H54 (cell line): ENCODE results near the gene PSIP1.
A peak's percentile ranks its signal among the peaks of the same experiment; 100 is the strongest.
"Not testable (repeated sequence)": the region's sequence is repeated elsewhere in the genome, so short reads cannot be mapped to it uniquely, and the experiment has no call there.

Experiments used
- DNase-seq: peaks from one replicate; pipeline ENCODE4 v3.0.0; 2011; ENCODE audit warnings: low spot score, mixed read lengths; ENCODE audit not compliant: insufficient read length
- FAIRE-seq: peaks from 3 replicates; lab custom pipeline; 2011; peaks lifted over from hg19 to GRCh38; lab: Jason Lieb, UNC
- POLR2A ChIP-seq: IDR thresholded peaks from 2 replicates; pipeline ENCODE4 v1.6.1; 2011; ENCODE audit warnings: low read depth, mild to moderate bottlenecking, low read length

The PSIP1 gene

DNA sequence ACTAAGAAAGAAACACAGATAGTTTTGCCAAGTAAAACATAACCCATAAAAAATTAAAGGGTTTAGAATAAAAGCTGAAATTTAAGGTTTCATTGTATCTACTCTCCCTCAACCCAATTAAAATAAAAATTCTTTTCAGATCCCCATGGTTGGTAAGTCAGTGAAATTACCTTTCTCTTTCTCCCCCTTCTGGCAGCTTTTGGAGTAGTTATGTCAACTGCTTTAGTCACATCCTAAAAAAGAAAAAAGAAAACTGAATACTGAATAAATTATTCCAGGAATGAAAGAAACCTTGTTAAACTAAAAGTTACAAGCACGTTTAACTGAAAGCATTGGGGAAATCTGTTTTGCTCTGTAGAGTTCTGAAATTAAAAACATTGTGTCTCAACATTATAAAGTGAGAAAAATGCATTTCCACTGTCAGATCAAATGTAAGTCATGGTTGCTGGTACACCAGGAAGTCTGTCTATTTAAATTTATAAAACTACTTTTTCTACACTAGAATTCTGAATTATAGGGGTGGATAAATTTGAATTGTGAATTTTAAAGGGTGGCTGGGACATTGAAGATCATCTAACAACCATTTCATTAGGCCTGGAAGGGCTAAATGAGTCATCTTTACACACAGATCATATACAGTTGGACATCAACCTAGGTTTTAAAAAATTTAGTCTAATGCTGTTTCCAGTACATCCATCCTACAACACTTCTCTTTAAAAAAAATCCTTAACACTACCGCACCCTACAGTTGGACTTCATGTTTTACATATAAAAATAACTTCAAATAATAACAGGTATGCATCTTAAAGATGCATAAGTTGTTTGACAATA lies 24.7 kb downstream of the PSIP1 start:
- no peak for DNase-seq
- TF ChIP-seq POLR2A: no peak
- no peak for FAIRE-seq

DNA sequence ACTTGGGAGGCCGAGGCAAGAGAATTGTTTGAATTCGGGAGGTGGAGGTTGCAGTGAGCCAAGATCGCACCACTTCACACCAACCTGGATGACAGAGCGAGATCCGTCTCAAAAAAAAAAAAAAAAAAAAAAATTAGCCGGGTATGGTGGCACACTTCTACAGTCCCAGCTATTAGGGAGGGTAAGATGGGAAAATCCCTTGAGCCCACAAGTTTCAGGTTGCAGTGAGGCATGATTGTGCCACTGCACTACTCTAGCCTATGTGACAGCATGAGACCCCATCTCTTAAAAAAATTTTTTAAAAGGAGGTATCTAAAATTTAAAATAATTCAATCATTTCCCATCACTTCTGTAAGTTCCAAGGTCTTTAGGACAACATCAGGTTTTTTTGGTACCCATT lies 26.0 kb downstream of the PSIP1 start:
- no peak for DNase-seq
- no peak for FAIRE-seq

DNA sequence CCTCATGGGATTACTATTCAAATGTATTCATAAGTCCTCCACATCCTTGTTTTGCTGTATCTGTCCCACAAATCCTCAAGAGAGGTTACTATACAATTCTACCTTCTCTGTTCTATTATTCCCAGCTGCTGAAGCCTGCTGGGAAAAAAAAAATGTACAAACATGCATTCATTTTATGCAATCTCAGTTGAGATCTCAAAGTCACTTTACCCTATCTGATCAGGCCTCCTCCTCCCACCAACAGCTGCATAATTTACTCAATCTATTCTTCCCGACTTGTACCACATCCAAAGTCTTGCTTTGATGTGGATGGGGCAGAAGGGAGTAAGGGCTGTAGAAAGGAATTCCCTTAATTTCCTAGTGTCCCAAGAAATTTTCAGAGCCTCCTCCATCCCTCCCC lies 28.6 kb downstream of the PSIP1 start:
- FAIRE-seq (no peak), DNase-seq (no peak)
- TF ChIP-seq POLR2A: no peak

More for the DNA sequence above, 26.0 kb downstream of the PSIP1 start:
- TF ChIP-seq POLR2A: no peak

DNA sequence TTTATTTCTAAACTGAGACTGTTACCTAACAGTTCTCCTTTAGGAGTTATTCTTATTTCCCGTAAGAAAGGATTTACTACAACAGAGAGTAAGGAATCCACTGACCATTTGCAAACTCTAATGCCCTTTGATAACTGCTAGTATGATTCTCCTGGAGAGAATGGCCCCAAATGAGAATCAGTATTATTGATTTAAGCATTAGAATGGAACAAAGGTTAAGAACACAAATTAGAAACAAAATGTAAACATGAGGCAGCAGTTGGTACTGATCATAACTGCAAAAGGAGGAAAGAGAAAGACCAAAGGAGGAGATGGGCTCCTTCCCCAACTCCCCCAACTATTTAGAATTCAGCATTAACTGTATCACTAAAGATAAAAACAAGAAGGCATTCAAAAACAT lies 30.7 kb downstream of the PSIP1 start:
- DNase-seq (no peak), FAIRE-seq (peak; percentile 74)
- no peak for TF ChIP-seq POLR2A

DNA sequence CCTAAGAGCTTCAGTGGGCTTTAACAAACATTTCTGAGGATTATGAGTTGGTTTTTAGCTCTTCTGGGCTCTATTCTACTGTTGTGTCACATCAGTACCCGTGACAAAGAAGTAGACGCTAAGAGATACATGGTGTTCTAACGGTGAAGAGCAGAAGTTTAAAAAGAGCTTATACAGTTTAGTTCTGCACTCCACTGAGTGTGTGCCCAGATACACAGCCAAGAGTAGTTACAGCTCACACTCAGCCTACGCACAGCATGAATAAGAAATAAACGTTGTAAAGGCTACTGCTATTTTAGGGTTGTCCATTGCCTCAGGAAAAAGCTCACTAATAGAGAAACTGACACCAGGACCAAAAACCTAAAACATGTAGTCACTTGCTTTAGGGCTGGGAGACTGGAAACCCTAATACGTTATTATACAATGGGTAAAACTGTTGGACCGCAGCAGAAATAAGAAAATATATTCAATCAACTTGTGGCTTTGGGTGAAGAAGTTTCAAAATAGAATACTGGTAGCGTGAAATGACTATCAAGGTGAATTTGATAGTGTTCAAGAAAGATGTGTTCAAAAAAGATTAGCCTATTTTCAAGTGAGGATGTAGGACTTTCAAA lies 34.7 kb downstream of the PSIP1 start:
- no peak for FAIRE-seq
- TF ChIP-seq POLR2A: no peak
- no peak for DNase-seq

DNA sequence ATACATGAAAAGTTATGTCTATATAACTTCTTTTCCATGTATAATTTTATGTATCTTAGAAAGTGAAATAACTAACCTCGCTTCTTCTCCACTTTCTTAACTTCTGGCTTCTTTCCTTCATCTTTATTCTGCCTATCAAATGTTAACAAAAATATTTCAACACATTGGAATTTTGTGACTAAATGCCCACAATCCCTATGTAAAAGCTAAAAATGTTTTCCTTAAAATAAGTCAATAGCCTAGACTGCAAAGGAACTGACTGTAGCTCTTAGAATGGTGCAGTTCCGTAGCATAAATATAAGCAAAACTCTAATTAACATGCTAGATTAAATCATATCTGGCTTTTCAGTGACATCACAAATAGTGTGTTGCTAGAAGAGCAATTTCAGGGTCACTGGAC lies 40.9 kb downstream of the PSIP1 start:
- no peak for FAIRE-seq
- no peak for DNase-seq
- TF ChIP-seq POLR2A: no peak

DNA sequence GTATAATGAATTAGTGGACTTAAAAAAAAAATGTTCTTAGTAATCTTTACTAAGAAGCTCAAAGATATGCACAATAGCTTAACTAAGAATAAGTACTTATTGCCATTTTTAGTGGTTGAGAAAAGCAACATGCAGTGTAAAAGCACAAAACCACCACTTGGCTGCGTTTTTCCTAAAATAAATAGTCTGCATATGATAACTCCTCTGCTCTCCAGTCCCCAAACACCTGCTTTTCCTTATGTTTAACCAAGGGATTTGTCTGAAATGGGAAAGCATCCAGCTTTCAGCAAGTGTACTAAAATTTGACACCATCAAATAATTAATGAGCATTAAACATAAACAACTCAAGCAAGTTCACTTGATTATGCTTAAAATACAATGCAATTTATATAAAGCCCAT lies 41.4 kb downstream of the PSIP1 start:
- no peak for TF ChIP-seq POLR2A
- FAIRE-seq (peak; percentile 41), DNase-seq (no peak)

DNA sequence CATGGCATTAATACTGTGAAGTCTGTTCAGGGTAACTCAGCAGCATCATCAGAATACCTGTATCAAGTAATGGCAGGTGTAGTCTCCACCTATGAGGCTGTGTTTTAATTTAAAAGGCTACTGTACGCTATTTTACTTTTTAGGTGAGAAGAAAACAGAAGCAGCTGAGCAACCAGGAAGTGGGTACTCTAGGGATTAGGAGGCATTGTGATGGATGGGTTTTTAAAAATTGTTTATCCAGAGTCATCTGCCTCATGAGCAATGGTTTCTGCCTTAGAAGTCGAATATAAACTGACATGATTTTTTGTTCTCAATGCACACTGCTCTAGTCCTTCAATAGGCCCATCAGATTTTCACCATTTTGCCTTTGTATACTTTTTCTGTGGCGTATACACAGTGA lies 42.6 kb downstream of the PSIP1 start:
- no peak for TF ChIP-seq POLR2A
- FAIRE-seq: no peak

DNA sequence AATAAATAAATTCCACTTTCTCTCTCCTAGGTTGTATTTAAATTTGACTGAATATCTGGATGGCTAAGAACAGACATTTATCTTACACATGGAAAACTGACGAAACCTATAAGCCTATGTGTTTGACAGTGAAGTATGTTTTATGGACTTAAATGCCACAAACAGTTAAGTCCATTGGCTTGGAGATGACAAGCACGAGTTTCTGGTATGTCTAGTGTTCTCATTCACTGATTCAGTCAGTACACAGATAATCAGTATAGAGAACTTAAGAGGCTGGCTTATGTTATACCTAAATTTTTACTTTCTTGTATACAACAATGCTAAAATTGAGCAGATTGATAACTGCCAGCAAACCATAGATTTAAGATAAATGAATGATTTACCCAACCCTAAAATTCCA lies 49.2 kb downstream of the PSIP1 start:
- no peak for TF ChIP-seq POLR2A
- DNase-seq (no peak), FAIRE-seq (no peak)

More for the DNA sequence above, 42.6 kb downstream of the PSIP1 start:
- no peak for DNase-seq

DNA sequence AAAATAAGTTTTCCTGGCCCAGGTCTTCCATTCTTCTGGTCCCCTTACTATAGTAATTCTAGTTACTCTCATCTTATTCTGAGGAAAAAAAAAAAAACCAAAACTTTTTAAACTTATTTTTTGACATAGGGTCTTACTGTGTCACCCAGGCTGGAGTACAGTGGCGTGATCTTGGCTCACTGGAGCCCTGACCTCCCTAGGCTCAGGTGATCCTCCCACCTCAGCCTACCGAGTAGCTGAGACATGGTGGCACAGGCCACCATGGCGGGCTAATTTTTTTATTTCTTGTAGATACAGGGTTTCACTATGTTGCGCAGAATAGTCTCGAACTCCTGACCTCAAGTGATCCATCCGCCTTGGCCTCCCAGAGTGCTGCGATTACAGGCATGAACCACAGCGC lies 49.7 kb downstream of the PSIP1 start:
- DNase-seq (no peak), FAIRE-seq (no peak)
- no peak for TF ChIP-seq POLR2A

DNA sequence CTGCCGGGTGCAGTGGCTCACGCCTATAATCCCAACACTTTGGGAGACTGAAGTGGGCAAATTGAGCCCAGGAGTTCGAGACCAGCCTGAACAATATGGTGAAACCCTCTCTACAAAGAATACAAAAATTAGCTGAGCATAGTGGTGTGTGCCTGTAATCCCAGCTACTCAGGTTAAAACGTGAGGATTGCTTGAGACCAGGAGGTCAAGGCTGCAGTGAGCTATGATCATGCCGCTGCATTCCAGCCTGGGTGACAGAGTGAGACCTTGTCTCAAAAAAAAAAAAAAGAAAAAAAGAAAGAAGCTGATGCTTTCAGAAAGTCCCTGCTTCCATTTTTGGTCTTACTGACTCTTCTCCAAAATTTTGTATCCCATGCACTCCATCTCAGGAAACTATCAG lies 56.8 kb downstream of the PSIP1 start:
- no peak for TF ChIP-seq POLR2A
- FAIRE-seq: no peak
- DNase-seq: no peak

DNA sequence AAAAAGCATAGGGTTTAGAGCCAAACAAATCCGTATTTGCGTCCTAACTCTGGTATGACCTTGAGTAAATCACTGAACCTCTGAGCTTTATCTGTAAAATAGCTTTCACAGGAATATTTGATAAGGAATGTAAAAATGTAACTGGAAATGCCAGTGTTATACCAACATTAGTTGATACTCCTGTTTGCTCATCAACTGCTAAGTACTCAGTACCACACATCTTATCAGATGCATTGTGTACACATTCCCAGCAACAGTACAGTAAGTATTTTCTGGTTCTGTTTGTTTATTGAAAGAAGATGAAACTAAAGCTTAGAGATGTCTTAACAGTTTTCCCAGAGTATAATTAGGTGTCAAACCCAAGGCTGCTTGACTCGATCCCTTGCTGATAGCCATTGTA lies 66.6 kb downstream of the PSIP1 start:
- TF ChIP-seq POLR2A: no peak
- DNase-seq (no peak), FAIRE-seq (no peak)

DNA sequence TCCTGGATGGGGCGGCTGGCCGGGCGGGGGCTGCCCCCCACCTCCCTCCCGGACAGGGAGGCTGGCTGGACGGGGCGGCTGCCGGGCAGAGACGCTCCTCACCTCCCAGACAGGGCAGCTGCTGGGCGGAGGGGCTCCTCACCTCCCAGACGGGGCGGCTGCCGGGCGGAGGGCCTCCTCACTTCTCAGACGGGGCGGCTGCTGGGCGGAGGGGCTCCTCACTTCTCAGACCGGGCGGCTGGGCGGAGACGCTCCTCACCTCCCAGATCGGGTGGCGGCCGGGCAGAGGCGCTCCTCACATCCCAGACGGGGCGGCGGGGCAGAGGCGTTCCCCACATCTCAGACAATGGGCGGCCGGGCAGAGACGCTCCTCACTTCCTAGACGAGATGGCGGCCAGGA lies 68.5 kb downstream of the PSIP1 start:
- DNase-seq, FAIRE-seq: not testable (repeated sequence)

DNA sequence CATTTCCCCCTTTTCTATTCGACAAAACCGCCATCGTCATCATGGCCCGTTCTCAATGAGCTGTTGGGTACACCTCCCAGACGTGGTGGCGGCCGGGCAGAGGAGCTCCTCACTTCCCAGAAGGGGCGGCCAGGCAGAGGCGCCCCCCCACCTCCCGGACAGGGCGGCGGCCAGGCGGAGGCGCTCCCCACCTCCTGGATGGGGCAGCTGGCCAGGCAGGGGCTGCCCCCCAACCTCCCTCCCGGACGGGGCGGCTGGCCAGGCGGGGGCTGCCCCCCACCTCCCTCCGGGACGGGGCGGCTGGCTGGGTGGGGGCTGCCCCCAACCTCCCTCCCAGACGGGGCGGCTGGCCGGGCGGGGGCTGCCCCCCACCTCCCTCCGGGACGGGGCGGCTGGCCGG lies 68.9 kb downstream of the PSIP1 start:
- not testable (repeated sequence) for FAIRE-seq, DNase-seq

DNA sequence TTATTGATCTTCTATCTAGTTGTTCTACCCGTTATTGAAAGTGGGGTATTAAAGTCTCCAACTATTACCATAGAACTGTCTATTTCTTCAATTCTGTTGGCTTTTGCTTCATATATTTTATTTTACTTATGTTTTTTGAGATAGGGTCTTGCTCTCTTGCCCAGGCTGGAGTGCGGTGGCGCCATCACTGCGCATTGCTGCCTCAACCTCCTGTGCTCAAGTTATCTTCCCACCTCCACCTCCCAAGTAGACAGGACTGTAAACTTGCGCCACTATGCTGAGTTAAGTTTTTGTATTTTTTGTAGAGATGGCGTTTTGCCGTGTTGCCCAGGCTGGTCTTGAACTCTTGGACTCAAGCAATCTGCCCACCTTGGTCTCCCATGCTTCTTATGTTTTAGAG lies 71.9 kb downstream of the PSIP1 start:
- no peak for DNase-seq
- TF ChIP-seq POLR2A: no peak
- no peak for FAIRE-seq

DNA sequence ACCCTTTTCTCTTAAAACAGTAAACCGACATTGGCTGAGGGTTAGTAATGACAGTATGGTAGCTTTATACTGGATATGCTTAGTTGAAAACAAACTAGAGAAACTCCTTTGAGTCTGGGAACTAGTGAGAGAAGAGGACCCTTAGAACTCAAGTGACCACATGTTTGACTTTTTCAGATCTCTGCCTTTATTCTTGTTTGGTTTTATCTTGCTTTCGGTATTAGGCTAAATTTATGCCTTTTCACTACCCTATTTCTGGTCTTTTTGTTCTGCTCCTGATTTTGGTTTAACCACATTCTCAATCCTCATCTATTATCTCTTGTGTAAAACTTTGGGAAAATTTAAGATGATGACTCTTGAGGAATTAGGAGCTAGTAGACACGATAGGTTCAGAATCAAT lies 77.1 kb downstream of the PSIP1 start:
- DNase-seq (no peak), FAIRE-seq (no peak)
- no peak for TF ChIP-seq POLR2A
